Neural cell (in vitro differentiated cells): ENCODE results near the gene FBXL20. TPM values are rescaled to one million over a fixed set of nuclear protein-coding genes. Genes with fewer than 3 reads are reported as not detected.

Experiments used
- H2AFZ ChIP-seq: fragments of 200-600, 300-800 bp; sonication (generic), shearing (Covaris generic); 2 replicates; pipeline ENCODE4 v1.6.0; 2014; ENCODE audit warnings: low read depth, mild to moderate bottlenecking, antibody characterized with exemption, low read length, moderate library complexity
- H3F3A ChIP-seq: fragments of 200-600 bp; shearing (Covaris generic); 2 replicates; pipeline ENCODE4 v1.6.1; 2016; ENCODE audit warnings: mild to moderate bottlenecking, moderate library complexity, mixed read lengths, antibody characterized with exemption, low read length; ENCODE audit not compliant: insufficient read depth, poor library complexity, severe bottlenecking
- H3K27ac ChIP-seq: fragments of 200-600, 300-800 bp; sonication (generic), shearing (Covaris generic); 2 replicates; pipeline ENCODE4 v1.5.1; 2014; ENCODE audit warnings: mild to moderate bottlenecking, low read length, moderate library complexity
- H3K27me3 ChIP-seq: fragments of 300-800, 200-600 bp; sonication (generic), shearing (Covaris generic); 2 replicates; pipeline ENCODE4 v1.6.0; 2014; ENCODE audit warnings: mild to moderate bottlenecking, low read depth, low read length, moderate library complexity; ENCODE audit not compliant: insufficient read depth
- H3K36me3 ChIP-seq: fragments of 300-800, 200-600 bp; sonication (generic), shearing (Covaris generic); 2 replicates; pipeline ENCODE4 v1.5.1; 2014; ENCODE audit warnings: mild to moderate bottlenecking, antibody characterized with exemption, low read length, moderate library complexity; ENCODE audit not compliant: insufficient read depth
- H3K4me2 ChIP-seq: fragments of 300-800, 200-600 bp; sonication (generic), shearing (Covaris generic); 2 replicates; pipeline ENCODE4 v1.6.0; 2014; ENCODE audit warnings: mild to moderate bottlenecking, low read length
- H3K4me3 ChIP-seq: fragments of 300-800, 200-600 bp; sonication (generic), shearing (Covaris generic); 2 replicates; pipeline ENCODE4 v1.5.1; 2014; ENCODE audit warnings: mild to moderate bottlenecking, low read length, moderate library complexity
- H3K79me2 ChIP-seq: fragments of 200-600 bp; shearing (Covaris generic); replicated peaks from 2 replicates; pipeline ENCODE4 v1.6.0; 2014; ENCODE audit warnings: mild to moderate bottlenecking, low read length, moderate library complexity; ENCODE audit not compliant: insufficient read depth
- H3K9ac ChIP-seq: fragments of 300-800, 200-600 bp; sonication (generic), shearing (Covaris generic); 2 replicates; pipeline ENCODE4 v1.6.1; 2016; ENCODE audit warnings: mild to moderate bottlenecking, low read length, mixed read lengths
- H3K9me2 ChIP-seq: fragments of 200-600 bp; shearing (Covaris generic); 2 replicates; pipeline ENCODE4 v1.6.1; 2016; ENCODE audit warnings: mild to moderate bottlenecking, low read length, mixed read lengths; ENCODE audit not compliant: insufficient read depth
- H3K9me3 ChIP-seq: fragments of 200-600, 300-800 bp; sonication (generic), shearing (Covaris generic); 2 replicates; pipeline ENCODE4 v1.6.1; 2016; ENCODE audit warnings: mild to moderate bottlenecking, mixed run types, low read length, moderate library complexity, mixed read lengths
- H4K20me1 ChIP-seq: fragments of 200-600 bp; shearing (Covaris generic); 2 replicates; pipeline ENCODE4 v1.6.1; 2016; ENCODE audit warnings: mild to moderate bottlenecking, mixed run types; ENCODE audit not compliant: insufficient read depth
- CTCF ChIP-seq: fragments of 450-650 bp; IDR thresholded peaks from 2 replicates; pipeline ENCODE4 v1.5.1; 2014; ENCODE audit warnings: antibody characterized with exemption, mild to moderate bottlenecking, moderate library complexity; ENCODE audit not compliant: poor library complexity, severe bottlenecking
- EP300 ChIP-seq: fragments of 450-650 bp; conservative IDR thresholded peaks from 2 replicates; pipeline ENCODE4 v1.6.1; 2014; ENCODE audit warnings: antibody characterized with exemption, mild to moderate bottlenecking, moderate library complexity; ENCODE audit not compliant: poor library complexity, severe bottlenecking
- EZH2 ChIP-seq: fragments of 200-600, 300-800 bp; shearing (Covaris generic), sonication (generic); IDR thresholded peaks from 2 replicates; pipeline ENCODE4 v1.6.1; 2014; ENCODE audit warnings: antibody characterized with exemption, low read length, borderline replicate concordance, mild to moderate bottlenecking; ENCODE audit not compliant: insufficient read depth, poor library complexity, severe bottlenecking
- MXI1 ChIP-seq: fragments of 450-650 bp; conservative IDR thresholded peaks from 2 replicates; pipeline ENCODE4 v1.6.1; 2014; ENCODE audit warnings: antibody characterized with exemption, mild to moderate bottlenecking; ENCODE audit not compliant: poor library complexity, severe bottlenecking
- POLR2AphosphoS5 ChIP-seq: IDR thresholded peaks from 2 replicates; pipeline ENCODE4 v1.6.1; 2012
- RAD21 ChIP-seq: fragments of 450-650 bp; conservative IDR thresholded peaks from 2 replicates; pipeline ENCODE4 v1.6.1; 2014; ENCODE audit warnings: antibody characterized with exemption, mild to moderate bottlenecking, moderate library complexity
- SMC3 ChIP-seq: fragments of 450-650 bp; conservative IDR thresholded peaks from 2 replicates; pipeline ENCODE4 v1.6.1; 2014; ENCODE audit warnings: antibody characterized with exemption, mild to moderate bottlenecking, moderate library complexity; ENCODE audit not compliant: poor library complexity
- TAF1 ChIP-seq: IDR thresholded peaks from 2 replicates; pipeline ENCODE4 v1.6.1; 2012; ENCODE audit warnings: low read depth
- polyA plus RNA-seq: library from polyadenylated mRNA; depleted of rRNA; stranded (reverse); fragments of >200 nt; gene quantifications from 2 replicates; pipeline ENCODE4 v1.2.3, GENCODE V29; 2014
- TF ChIP-seq, protein P1 (sequence below): IDR thresholded peaks from 2 replicates; pipeline ENCODE4 v1.6.1; 2012; ENCODE audit warnings: borderline replicate concordance

Gene FBXL20
- polyA plus RNA-seq, 1 donor from 2014 or later = 12.0 TPM

- Histone ChIP-seq H3K27ac (no peak overlapping the region), H4K20me1 (no peaks in the 10 kb centered on the region), H2AFZ (no peak overlapping the region), H3K4me3 (no peak overlapping the region), H3K9ac (no peak overlapping the region), H3K79me2 (peaks cover 15% of the 10 kb centered on the region), H3K36me3 (no peaks in the 10 kb centered on the region), H3F3A (no peaks in the 10 kb centered on the region), H3K4me2 (no peak overlapping the region), H3K9me3 (no peaks in the 10 kb centered on the region), H3K9me2 (no peaks in the 10 kb centered on the region), H3K27me3 (no peaks in the 10 kb centered on the region)
- no peak for TF ChIP-seq EZH2
- no peak for TF ChIP-seq POLR2AphosphoS5
- no peak for TF ChIP-seq TAF1
- TF ChIP-seq CTCF = no peak
- TF ChIP-seq, protein P1, sequence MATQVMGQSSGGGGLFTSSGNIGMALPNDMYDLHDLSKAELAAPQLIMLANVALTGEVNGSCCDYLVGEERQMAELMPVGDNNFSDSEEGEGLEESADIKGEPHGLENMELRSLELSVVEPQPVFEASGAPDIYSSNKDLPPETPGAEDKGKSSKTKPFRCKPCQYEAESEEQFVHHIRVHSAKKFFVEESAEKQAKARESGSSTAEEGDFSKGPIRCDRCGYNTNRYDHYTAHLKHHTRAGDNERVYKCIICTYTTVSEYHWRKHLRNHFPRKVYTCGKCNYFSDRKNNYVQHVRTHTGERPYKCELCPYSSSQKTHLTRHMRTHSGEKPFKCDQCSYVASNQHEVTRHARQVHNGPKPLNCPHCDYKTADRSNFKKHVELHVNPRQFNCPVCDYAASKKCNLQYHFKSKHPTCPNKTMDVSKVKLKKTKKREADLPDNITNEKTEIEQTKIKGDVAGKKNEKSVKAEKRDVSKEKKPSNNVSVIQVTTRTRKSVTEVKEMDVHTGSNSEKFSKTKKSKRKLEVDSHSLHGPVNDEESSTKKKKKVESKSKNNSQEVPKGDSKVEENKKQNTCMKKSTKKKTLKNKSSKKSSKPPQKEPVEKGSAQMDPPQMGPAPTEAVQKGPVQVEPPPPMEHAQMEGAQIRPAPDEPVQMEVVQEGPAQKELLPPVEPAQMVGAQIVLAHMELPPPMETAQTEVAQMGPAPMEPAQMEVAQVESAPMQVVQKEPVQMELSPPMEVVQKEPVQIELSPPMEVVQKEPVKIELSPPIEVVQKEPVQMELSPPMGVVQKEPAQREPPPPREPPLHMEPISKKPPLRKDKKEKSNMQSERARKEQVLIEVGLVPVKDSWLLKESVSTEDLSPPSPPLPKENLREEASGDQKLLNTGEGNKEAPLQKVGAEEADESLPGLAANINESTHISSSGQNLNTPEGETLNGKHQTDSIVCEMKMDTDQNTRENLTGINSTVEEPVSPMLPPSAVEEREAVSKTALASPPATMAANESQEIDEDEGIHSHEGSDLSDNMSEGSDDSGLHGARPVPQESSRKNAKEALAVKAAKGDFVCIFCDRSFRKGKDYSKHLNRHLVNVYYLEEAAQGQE = no peak
- TF ChIP-seq SMC3 = no peak
- TF ChIP-seq MXI1 = no peak
- no peak for TF ChIP-seq RAD21
Measured at GRCh38 chr17:39357986-39358385, 43.4 kb downstream of the FBXL20 start.

DNA sequence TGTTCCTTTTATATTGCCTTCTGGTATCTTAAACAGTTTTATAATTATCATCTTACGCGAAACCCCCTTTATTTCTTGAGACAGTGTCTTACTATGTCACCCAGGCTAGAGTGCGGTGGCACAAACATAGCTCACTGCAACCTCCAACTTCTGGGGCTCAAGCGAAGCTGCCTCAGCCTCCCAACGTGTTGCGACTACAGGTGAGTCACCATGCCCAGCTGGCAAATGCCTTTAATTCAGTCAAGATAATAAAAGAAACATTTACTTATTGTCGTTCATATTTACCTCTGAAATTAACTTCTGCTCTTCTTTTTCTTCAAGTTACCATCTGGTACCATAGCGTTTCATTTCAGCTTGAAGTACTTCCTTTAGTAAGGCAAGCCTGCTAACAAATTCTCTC, 43.9 kb downstream of the FBXL20 start:
- Histone ChIP-seq H3K9me3 (no peaks in the 10 kb centered on the region), H3F3A (no peaks in the 10 kb centered on the region), H3K27ac (no peak overlapping the region), H3K9me2 (no peaks in the 10 kb centered on the region), H3K4me3 (no peak overlapping the region), H4K20me1 (no peaks in the 10 kb centered on the region), H3K4me2 (no peak overlapping the region), H3K27me3 (no peaks in the 10 kb centered on the region), H3K9ac (no peak overlapping the region), H3K79me2 (peaks cover 12% of the 10 kb centered on the region), H2AFZ (no peak overlapping the region), H3K36me3 (no peaks in the 10 kb centered on the region)
- TF ChIP-seq EZH2 (no peak), SMC3 (no peak), CTCF (no peak), TAF1 (no peak), POLR2AphosphoS5 (no peak), EP300 (no peak), MXI1 (no peak), RAD21 (no peak)
- TF ChIP-seq, protein P1 = no peak
